HepG2 (cell line): Measurements from ENCODE around the gene HDAC4. TPM values are rescaled to one million over a fixed set of nuclear protein-coding genes. Genes with fewer than 3 reads are reported as not detected.

Experiments used
- ASH2L ChIP-seq: fragments of 300-600, 200-600 bp; sonication (generic); IDR thresholded peaks from 2 replicates; pipeline ENCODE4 v1.7.0; 2017; ENCODE audit warnings: low read depth, mild to moderate bottlenecking, moderate library complexity, mixed read lengths, low read length; ENCODE audit not compliant: insufficient read length
- ATF6 ChIP-seq: sonication (generic); formaldehyde crosslinking; conservative IDR thresholded peaks from 2 replicates; pipeline ENCODE4 v1.4.0; 2020; ENCODE audit warnings: missing genetic modification reagents
- CEBPB ChIP-seq: IDR thresholded peaks from 2 replicates; pipeline ENCODE4 v1.6.1; 2011; ENCODE audit warnings: low read depth, low read length, improper control_type of control experiment, borderline replicate concordance
- ELF3 ChIP-seq: IDR thresholded peaks from 2 replicates; pipeline ENCODE4 v1.6.1; 2016; ENCODE audit warnings: missing genetic modification reagents, missing compliant biosample characterization
- EZH2 ChIP-seq: conservative IDR thresholded peaks from 2 replicates; pipeline ENCODE4 v1.6.1; 2012; ENCODE audit warnings: mild to moderate bottlenecking, low read depth, low read length, moderate library complexity
- HCFC1 ChIP-seq: fragments of 150-350 bp; IDR thresholded peaks from 2 replicates; pipeline ENCODE4 v1.6.1; 2014; ENCODE audit warnings: low read depth, low read length
- MAFF ChIP-seq: IDR thresholded peaks from 2 replicates; pipeline ENCODE4 v1.6.1; 2011; ENCODE audit warnings: low read depth, low read length, improper control_type of control experiment
- MAFK ChIP-seq, 2 experiments: IDR thresholded peaks in 1 of 2; conservative IDR thresholded peaks in 1 of 2; 2 replicates each; pipeline ENCODE4 v1.6.1; 2011; ENCODE audit warnings: improper control_type of control experiment in 2 of 2, low read length in 2 of 2
- MIER3 ChIP-seq: IDR thresholded peaks from 2 replicates; pipeline ENCODE4 v1.6.1; 2016; ENCODE audit warnings: missing compliant biosample characterization, borderline replicate concordance
- NFYB ChIP-seq: sonication (generic); formaldehyde crosslinking; IDR thresholded peaks from 2 replicates; pipeline ENCODE4 v1.4.0; 2020; ENCODE audit warnings: missing genetic modification reagents
- SAP130 ChIP-seq: IDR thresholded peaks from 2 replicates; pipeline ENCODE4 v1.6.1; 2016; ENCODE audit warnings: low read depth
- SMARCE1 ChIP-seq: fragments of 450-650 bp; IDR thresholded peaks from 2 replicates; pipeline ENCODE4 v1.6.1; 2017; ENCODE audit warnings: borderline replicate concordance
- SMC3 ChIP-seq: IDR thresholded peaks from 2 replicates; pipeline ENCODE4 v1.6.1; 2011; ENCODE audit warnings: low read length, improper control_type of control experiment
- SP2 ChIP-seq: sonication (generic); formaldehyde crosslinking; IDR thresholded peaks from 2 replicates; pipeline ENCODE4 v1.5.1; 2020; ENCODE audit warnings: mild to moderate bottlenecking, missing genetic modification reagents
- SRY ChIP-seq: sonication (generic); formaldehyde crosslinking; IDR thresholded peaks from 2 replicates; pipeline ENCODE4 v1.8.0; 2022; ENCODE audit warnings: mild to moderate bottlenecking, missing genetic modification reagents
- SUZ12 ChIP-seq: fragments of 150-350 bp; IDR thresholded peaks from 2 replicates; pipeline ENCODE4 v1.6.1; 2014; ENCODE audit warnings: low read depth, low read length
- TIGD3 ChIP-seq: sonication (generic); formaldehyde crosslinking; IDR thresholded peaks from 2 replicates; pipeline ENCODE4 v1.5.1; 2020; ENCODE audit warnings: mild to moderate bottlenecking, missing genetic modification reagents, borderline replicate concordance
- TSC22D2 ChIP-seq: sonication (generic); formaldehyde crosslinking; IDR thresholded peaks from 2 replicates; pipeline ENCODE4 v1.5.1; 2020; ENCODE audit warnings: missing genetic modification reagents, mild to moderate bottlenecking, borderline replicate concordance
- ZNF569 ChIP-seq: sonication (generic); formaldehyde crosslinking; IDR thresholded peaks from 2 replicates; pipeline ENCODE4 v1.5.0; 2020; ENCODE audit warnings: mild to moderate bottlenecking, missing genetic modification reagents, moderate library complexity, borderline replicate concordance
- ZNF773 ChIP-seq: sonication (generic); formaldehyde crosslinking; IDR thresholded peaks from 2 replicates; pipeline ENCODE4 v1.4.0; 2020; ENCODE audit warnings: missing genetic modification reagents, borderline replicate concordance
- ZSCAN22 ChIP-seq: sonication (generic); formaldehyde crosslinking; IDR thresholded peaks from 2 replicates; pipeline ENCODE4 v1.4.0; 2020; ENCODE audit warnings: mild to moderate bottlenecking, missing genetic modification reagents
- polyA plus RNA-seq, 8 experiments: library from polyadenylated mRNA; depleted of rRNA in 3 of 8; stranded (reverse) in 7 of 8; unstranded in 1 of 8; fragments of >200 nt; fragmentation: Illumina TruSeq in 4 of 8; extraction: Trizol in 4 of 8; gene quantifications; 2 replicates each; pipeline versions ENCODE4 v1.2.1 to v1.2.3, GENCODE V29; 2011 to 2016; ENCODE audit warnings: low read depth in 4 of 8, missing spikeins in 1 of 8, mixed read lengths in 1 of 8; ENCODE audit not compliant: insufficient read depth in 1 of 8
- total RNA-seq, 5 experiments: library from RNA; depleted of rRNA; stranded (reverse); fragments of >200 nt; fragmentation: Illumina TruSeq; extraction: Trizol; gene quantifications; 2 replicates each; pipeline ENCODE4 v1.2.3, GENCODE V29; 2016; ENCODE audit warnings: low read depth in 1 of 5
- TF ChIP-seq, protein P1 (sequence below): sonication (generic); formaldehyde crosslinking; IDR thresholded peaks from 2 replicates; pipeline ENCODE4 v1.4.0; 2020; ENCODE audit warnings: missing genetic modification reagents, borderline replicate concordance

Gene HDAC4
- total and polyA plus RNA-seq, 2 of the 13 experiments (the other 11 are each of a cell fraction or from before 2014, with no cell fraction given): 10.1 to 11.5 TPM

DNA sequence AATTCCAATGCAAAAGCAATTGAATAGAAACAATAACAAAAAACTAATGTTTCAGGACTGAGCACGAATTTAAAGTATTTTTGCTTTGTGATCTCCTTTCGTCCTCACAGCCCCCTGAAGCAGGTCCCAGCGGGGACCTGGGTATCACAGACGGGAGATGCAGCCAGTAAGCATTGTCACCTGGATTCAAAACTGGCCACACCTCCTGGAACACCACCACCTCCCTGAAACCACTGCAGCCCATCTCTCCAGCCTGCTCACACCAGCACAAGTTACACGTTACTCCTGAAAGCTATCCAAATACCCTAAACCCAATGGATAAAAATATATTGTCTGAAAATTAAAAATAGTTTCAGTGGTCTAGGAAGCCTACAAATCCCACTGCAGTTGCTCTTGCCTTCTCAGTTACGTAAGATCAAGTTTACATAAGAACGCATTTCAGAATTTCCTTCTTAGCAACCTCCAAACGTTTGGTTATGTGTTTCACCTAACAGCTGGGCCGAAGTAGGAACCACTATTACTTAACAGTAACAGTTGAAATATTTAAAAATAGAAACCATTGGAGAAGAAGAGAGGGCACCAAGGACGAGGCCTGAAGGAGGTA, 178.0 kb downstream of the HDAC4 start (continued):
- TF ChIP-seq, protein P1, sequence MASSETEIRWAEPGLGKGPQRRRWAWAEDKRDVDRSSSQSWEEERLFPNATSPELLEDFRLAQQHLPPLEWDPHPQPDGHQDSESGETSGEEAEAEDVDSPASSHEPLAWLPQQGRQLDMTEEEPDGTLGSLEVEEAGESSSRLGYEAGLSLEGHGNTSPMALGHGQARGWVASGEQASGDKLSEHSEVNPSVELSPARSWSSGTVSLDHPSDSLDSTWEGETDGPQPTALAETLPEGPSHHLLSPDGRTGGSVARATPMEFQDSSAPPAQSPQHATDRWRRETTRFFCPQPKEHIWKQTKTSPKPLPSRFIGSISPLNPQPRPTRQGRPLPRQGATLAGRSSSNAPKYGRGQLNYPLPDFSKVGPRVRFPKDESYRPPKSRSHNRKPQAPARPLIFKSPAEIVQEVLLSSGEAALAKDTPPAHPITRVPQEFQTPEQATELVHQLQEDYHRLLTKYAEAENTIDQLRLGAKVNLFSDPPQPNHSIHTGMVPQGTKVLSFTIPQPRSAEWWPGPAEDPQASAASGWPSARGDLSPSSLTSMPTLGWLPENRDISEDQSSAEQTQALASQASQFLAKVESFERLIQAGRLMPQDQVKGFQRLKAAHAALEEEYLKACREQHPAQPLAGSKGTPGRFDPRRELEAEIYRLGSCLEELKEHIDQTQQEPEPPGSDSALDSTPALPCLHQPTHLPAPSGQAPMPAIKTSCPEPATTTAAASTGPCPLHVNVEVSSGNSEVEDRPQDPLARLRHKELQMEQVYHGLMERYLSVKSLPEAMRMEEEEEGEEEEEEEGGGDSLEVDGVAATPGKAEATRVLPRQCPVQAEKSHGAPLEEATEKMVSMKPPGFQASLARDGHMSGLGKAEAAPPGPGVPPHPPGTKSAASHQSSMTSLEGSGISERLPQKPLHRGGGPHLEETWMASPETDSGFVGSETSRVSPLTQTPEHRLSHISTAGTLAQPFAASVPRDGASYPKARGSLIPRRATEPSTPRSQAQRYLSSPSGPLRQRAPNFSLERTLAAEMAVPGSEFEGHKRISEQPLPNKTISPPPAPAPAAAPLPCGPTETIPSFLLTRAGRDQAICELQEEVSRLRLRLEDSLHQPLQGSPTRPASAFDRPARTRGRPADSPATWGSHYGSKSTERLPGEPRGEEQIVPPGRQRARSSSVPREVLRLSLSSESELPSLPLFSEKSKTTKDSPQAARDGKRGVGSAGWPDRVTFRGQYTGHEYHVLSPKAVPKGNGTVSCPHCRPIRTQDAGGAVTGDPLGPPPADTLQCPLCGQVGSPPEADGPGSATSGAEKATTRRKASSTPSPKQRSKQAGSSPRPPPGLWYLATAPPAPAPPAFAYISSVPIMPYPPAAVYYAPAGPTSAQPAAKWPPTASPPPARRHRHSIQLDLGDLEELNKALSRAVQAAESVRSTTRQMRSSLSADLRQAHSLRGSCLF (CRISPR knock-in tag): no peak
- TF ChIP-seq CEBPB (peak; percentile 44; the same call in 1 of the 2 replicates), ZNF773 (no peak), ELF3 (peak; percentile 42), ASH2L (no peak), MIER3 (CRISPR knock-in tag) (no peak), EZH2 (no peak), TIGD3 (CRISPR knock-in tag) (no peak), SUZ12 (no peak), HCFC1 (no peak), SMARCE1 (no peak), SP2 (CRISPR knock-in tag) (no peak), SRY (no peak), NFYB (no peak), TSC22D2 (no peak), SAP130 (CRISPR knock-in tag) (no peak; the same call in 1 of the 2 replicates), SMC3 (no peak), ZSCAN22 (CRISPR knock-in tag) (no peak), MAFF (no peak), ATF6 (CRISPR knock-in tag) (no peak), ZNF569 (CRISPR knock-in tag) (no peak), MAFK (conservative IDR thresholded peaks at IDR 0.05 in 1 of 2, IDR thresholded peaks at IDR 0.05 in 1 of 2; ENCODE audit: low read length in 2 of 2) (no peak)
